Glomerular visceral epithelial cell (primary cell): Measurements from ENCODE around the gene RYR1.
A peak's percentile ranks its signal among the peaks of the same experiment; 100 is the strongest.
"Not testable (repeated sequence)": the region's sequence is repeated elsewhere in the genome, so short reads cannot be mapped to it uniquely, and the experiment has no call there.

Experiments used
- DNase-seq: peaks from one replicate; pipeline ENCODE4 v3.0.0-alpha.2; 2016; ENCODE audit errors: extremely low spot score

Gene RYR1

DNA sequence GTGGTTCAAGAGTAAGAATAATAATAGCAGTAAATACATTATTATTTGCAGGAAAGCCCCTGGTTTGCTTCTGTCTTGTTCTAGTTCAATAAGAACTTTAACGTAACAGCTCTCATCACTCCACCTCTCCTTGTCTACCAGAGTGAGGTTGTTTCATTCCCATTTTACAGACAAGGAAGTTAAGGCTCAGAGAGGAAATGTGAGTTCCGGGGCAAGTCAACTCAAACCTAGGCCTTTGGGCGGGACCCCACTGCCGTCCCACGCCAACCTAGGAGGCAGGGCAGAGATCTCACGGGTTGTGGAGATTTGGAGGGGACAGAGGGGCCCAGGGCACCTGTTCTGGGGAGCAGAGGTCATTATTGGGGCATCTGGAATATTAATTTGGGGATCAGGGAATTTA is 182.8 kb downstream of the RYR1 start:
- DNase-seq: no peak

DNA sequence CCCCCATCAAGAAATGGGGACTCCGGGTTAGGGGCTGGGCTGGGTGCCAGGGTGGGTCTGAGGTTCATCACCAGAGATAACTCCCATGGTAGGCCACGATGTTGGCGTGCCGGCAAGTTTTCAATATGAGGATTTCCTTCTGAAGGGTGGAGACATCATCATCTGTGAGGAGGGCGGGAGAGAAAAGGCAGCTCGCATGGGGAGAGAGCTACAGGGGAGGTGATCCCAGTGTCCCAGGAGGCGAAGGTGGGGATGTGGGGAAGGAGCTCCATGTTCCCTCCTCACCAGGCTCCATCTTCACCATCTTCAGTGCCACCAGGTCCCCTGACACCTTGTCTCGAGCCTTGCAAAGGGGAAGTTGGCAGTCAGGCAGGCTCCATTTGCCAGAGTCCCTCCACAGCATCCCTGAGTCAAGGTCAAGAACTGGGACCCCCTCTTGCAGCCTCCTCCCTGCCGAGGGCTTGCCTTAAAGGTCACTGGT is 183.8 kb downstream of the RYR1 start:
- DNase-seq: no peak

DNA sequence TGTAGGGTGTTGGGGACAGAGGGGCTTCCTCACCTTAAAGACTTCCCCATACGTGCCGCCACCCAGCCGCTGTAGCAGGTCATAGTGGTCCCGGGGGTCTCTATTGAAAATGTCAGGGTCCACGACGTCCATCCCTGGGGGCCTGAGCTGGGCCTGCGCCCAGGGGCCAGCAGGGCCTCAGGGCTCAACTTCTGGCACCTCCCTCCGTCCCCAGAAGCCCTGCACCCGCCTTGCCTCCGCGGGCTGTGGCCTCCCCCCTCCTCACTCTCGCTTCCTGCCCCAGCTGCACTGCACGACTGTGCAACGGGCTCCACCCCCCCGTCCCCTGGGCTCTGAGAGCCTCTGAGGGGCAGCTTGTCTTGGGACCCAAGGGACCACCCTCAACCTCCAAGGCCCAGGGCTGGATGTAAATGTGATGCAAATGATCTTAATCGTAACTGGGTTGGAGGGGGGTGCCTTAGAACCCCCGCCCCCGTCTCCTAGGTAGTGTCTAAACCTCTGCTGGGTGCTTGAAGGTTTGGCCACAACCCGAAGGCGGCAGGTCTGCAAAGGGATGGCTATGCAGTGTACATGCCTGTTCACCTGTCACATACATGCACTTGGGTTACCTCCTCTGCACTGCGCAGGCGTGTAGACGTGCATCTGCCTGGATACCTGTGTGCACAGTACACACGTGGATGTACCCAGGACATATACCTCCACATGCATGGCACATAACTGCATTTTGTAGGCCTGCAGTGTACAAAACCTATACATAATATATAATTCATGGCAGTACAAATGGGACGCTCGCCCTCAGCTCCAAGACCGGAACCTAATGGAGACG is 184.5 kb downstream of the RYR1 start, which contains the start of gene MAP4K1:
Gene MAP4K1 (minus strand): TSS at position 190 of the 826 bp plus-strand sequence. CDS start 58 bp downstream, at position 132.
- no peak for DNase-seq

DNA sequence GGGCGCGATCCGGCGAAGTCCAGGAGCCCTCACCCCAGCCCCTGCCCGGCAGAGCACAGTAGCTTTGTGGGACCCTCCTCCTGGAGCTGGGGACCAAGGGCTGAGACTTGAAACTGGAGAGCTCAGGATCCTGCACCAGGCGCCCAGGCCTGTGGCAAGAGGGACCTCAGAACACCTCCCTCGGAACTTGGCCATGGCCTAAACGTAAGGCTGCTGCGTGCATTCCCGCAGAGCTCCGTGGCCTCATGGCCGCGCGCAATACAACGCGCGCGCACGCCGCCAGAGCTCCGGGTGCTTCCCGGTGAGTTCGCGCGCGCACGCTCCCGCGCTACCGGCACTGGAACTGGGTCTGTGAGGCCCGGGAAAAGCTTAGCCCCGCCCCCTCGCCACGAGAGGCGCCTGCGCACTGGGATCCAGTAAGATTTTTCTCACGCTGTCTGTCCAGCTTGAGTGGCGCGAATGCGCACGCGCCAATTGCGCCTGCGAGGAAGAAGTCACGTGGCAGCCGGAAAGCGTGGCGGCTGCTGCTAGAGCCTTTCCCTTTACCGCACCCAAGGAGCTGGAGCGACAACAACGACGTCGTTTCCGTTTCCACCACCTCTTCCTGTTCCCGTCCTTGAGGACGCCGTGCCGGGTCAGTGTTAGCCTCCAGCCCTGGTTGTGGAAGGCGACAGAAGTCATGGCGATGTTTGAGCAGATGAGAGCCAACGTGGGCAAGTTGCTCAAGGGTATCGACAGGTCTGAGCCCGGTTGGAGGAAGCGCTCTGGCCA is 185.3 kb downstream of the RYR1 start, which contains the start of gene EIF3K:
Gene EIF3K (plus strand): TSS at position 599 of the 771 bp plus-strand sequence. CDS start 81 bp downstream, at position 680.
- DNase-seq: peak; percentile 99

DNA sequence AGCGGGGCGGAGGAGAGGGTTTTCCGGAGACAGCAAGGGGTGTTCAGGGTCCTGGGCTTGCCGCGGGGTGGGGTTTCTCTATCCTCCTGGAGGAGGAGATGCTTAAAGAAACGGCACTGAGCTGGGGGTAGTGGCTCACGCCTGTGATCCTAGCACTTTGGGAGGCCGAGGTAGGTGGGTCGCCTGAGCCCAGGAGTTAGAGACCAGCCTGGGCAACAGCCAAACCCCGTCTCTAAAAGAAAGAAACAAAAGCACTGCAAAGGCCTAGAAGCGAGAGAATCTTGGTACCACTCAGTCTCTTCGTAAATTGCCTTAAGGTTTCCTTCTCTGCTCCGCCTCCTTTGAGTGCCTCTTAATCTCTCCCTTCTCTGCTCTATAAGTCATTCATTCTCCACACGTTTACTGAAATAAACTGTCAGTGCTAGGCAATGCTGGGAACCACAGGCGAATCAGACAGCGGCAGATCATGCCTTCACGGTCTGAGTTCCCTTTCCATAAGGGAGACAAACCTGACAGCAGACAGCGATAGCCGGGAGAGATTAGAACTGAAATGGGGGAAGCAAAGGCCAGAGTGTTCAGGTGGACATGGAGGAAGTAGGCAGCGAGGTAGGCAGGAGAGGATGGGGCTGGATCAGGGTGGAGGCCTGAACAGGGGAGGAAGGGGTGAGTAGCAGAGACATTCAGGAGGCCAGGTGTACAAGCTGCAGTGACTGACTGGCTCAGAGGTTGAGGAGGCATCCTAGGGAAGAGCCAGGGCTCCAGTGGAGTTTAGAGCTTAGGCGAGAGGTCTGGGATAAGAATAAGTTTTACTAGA is 186.1 kb downstream of the RYR1 start:
- no peak for DNase-seq

- DNase-seq: no peak
Observed at GRCh38 chr19:38624822-38625221, 191.3 kb downstream of the RYR1 start.

GRCh38 chr19:38626401-38626800 is 192.9 kb downstream of the RYR1 start:
- DNase-seq: no peak

DNA sequence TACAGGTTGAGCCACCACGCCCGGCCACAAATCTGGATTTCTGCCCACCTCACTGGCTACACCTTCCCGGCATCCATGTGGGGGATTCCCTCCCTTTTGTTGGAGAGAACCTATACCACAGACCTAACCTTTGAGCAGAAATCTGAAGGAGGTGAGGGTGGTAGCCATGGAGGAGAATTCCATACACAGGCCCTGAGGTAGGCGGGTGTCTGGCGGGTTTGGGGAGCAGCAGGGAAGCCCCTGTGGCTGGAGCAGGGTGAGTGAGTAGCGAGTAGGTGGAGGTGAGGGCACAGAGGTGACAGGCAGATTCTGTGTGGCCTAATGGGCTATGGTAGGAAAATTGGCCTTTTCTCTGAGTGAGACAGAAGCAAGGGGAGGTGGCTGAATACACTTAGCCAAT is 196.1 kb downstream of the RYR1 start:
- no peak for DNase-seq

DNA sequence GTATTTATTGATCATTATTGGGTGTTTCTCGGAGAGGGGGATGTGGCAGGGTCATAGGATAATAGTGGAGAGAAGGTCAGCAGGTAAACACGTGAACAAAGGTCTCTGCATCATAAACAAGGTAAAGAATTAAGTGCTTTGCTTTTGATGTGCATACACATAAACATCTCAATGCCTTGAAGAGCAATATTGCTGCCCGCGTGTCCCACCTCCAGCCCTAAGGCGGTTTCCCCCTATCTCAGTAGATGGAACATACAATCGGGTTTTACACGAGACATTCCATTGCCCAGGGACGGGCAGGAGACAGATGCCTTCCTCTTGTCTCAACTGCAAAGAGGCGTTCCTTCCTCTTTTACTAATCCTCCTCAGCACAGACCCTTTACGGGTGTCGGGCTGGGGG is 197.8 kb downstream of the RYR1 start:
- DNase-seq: not testable (repeated sequence)

- DNase-seq: not testable (repeated sequence)
Observed at GRCh38 chr19:38631811-38632475, 198.5 kb downstream of the RYR1 start.

DNA sequence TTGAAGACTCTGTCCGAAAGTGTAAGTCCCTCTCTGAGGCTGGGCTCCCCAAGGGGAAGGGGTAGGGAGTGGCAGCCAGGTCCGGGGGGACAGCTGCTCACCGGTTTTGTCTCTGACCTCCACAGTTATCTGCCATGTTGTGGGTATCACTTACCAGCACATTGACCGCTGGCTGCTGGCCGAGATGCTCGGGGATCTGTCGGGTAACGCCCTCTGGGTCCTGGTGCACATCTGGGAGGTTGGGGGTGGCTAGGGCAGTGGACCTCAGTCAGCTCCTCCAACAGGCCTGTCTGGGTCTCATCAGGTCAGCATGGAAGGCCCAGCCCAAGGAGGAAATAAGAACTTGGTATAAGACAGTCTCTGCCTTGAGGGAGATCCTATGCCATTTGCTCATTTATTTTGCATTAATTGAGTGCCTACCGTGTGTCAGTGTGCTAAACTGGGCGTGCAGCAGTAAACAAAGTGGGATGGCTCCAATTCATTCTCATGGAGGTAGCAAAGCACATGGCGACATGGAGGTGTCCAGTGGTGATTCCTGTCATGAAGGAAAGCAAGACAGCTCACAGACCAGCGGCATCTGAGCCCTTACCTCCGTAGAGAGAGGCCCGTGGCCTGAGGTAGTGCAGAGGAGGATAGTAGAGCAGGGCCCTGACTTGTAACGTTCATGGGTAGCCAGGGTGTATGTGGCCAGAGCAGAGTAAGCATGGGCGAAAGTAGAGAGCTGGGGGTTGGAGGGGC is 199.2 kb downstream of the RYR1 start:
- no peak for DNase-seq

DNA sequence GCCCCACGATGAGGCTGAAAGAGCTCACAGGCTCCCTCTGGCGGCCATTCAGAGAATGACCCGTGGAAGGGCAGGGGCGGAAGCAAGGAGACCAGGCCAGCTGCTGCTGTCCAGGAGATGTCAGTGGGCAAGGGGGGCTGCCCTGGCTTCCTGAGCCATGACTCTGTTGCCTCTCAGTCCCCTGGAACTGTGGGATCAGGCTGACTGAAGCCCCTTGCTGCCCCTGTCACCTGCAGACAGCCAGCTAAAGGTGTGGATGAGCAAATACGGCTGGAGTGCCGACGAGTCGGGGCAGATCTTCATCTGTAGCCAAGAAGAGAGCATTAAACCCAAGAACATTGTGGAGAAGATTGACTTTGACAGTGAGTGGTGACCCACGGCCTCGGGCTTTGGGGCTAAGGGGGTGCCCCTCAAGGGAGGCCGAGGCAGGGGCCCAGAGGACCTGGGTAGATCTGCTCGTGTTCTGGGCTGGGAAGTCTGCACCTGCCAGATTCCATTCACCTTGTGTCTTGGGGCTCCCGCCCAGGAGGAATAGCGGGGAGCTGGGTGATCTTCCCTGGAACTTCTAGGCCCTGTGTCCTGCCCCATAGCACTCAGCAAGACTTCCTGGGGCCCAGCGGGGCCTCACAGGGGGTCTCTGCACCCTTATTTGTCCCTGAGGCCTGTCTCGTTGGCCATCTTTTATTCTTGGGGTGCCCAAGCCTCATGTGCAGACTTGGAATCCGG is 201.4 kb downstream of the RYR1 start:
- DNase-seq: peak; percentile 80

DNA sequence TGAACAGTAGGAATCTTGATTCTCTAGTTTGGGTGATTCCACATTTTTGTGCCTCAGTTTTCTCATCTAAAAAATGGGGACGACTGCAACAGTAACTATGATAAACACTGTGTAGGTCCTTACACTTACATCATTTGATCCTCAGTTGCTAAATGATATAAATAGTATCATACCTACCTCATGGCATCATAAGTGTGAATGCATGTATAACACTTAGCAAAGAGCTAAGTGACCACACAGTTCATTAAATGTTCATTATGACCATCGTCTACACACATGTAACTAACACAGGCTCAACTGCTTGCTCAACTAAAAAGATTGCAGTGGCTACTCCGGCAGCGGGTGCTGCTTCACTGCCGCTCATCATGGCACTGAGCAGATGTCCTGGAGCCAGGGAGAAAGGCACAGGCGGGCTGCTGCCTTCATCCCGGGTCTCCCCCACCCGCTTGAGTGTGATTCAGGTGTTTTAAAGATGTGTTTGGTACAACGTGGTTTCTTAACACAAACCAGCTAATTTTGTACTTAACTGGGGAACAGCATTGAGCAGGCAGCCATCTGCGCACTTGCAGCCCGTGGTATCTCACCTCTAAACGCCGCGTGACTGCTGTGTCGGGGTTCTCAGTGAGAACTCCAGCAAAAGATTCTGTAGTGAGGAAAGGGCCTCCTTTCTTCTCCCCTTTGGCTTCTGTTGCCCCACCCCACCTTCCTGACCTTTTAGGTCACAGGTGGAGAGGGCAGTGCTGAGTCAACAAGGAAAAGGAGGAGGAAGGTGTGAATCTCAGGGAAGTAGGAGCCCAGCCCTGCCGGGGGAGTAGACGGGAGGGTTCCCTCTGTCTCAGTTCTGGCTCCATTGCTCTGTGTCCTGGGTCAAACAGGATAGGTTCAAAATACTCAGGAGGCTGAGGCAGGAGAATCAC is 202.2 kb downstream of the RYR1 start:
- DNase-seq: no peak
